GM19099 (cell line): Measurements from ENCODE around the gene RBM39.

ENCODE experiments used
- POLR2A ChIP-seq: IDR thresholded peaks from 3 replicates; pipeline ENCODE4 v1.6.1; 2011; ENCODE audit warnings: low read depth; ENCODE audit not compliant: insufficient read length; ENCODE audit errors: extremely low read depth

RBM39 gene

GRCh38 chr20:35663516-35664465 is 78.3 kb downstream of the RBM39 start:
- TF ChIP-seq POLR2A = peak; percentile 36

GRCh38 chr20:35662551-35662950 is 79.5 kb downstream of the RBM39 start:
- no peak for TF ChIP-seq POLR2A

- TF ChIP-seq POLR2A = no peak
Measured at GRCh38 chr20:35661908-35662307, 80.2 kb downstream of the RBM39 start.

- TF ChIP-seq POLR2A = no peak
Measured at GRCh38 chr20:35661053-35661452, 81.0 kb downstream of the RBM39 start.

- TF ChIP-seq POLR2A = no peak
Measured at GRCh38 chr20:35660122-35660937, 81.7 kb downstream of the RBM39 start.

- TF ChIP-seq POLR2A = no peak
Measured at GRCh38 chr20:35657271-35657670, 84.8 kb downstream of the RBM39 start.

- no peak for TF ChIP-seq POLR2A
Measured at GRCh38 chr20:35654415-35654814, 87.6 kb downstream of the RBM39 start.

- no peak for TF ChIP-seq POLR2A
Measured at GRCh38 chr20:35653893-35654292, 88.2 kb downstream of the RBM39 start.
